GM18498 (cell line): Measurements from ENCODE around the gene CLTCL1.

Experiments used
- ATAC-seq: cut with Tn5 transposase; IDR thresholded peaks from one replicate; pipeline ENCODE4 v1.9.1; 2021; ENCODE audit warnings: mild to moderate bottlenecking, moderate library complexity; ENCODE audit not compliant: unreplicated experiment

Gene CLTCL1

DNA sequence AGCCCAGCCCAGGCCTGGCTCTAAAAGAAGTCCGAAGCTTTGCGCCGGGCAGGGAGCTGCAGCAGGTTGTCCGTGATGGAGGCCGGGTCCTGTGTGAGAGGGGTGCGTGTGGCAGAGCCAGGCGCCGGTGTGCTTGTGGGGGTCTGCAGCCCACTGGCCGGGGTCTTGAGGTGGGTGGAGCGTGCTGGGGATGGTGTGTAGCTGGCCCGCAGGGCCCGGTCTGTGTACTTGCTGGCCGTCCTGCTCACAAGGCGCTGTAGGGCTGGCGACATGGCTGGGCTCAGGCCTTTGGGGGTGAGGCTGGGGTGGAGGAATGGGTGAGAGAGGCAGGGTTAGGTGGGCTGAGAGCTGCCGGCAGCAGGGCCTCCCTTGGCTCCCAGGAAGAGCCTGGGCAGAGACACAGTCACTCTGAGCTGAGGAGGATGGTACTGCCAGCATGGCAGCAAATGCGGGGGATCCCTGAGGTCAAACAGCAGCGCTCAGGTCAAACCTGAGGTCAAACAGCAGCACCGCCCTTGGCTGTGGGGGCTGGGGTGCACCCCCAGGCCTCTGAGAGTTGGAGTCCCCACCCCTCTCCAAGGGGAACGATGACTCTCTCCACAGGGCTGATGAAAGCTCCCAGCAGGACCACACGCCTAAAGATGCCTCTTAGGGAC is 157.2 kb downstream of the CLTCL1 start:
- no peak for ATAC-seq

- ATAC-seq: no peak
Observed at GRCh38 chr22:19133561-19133960, 158.0 kb downstream of the CLTCL1 start.

DNA sequence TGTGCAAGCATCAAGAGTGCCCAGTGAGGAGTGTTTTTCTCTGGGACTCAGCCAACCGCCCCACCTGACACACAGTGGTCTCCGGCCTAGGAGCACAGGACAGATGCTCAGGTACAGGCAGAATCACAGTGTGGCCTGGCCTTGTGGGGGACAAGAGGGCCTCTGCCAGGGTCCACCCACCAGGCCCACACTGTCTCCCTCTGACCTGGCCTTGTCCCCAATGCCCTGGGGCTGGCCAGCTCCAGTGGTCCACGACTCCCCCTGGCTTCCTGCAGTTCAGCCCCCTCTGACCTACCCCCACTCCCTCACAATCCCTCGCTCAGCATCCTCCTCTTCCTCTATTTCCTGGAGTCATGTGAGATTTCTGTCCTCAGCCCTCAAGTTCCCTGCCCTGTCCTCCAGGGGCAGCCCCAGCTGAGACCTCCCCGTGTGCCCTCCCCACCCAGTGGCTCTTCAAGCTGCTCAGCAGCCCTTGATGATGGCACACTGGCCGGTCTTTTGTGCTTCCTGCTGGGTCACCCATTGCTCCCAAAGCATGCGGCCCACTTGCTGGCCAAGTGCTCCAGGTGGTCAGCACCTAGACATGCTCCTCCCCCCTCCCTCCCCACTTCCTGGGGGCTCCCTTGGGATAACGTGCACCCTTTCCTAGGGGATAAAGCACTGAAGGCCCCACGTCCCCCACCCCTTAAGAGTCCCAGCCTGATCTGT is 158.7 kb downstream of the CLTCL1 start:
- ATAC-seq: no peak

GRCh38 chr22:19132153-19132552 is 159.4 kb downstream of the CLTCL1 start:
- ATAC-seq: no peak

- no peak for ATAC-seq
Observed at GRCh38 chr22:19131685-19132015, 159.9 kb downstream of the CLTCL1 start.

DNA sequence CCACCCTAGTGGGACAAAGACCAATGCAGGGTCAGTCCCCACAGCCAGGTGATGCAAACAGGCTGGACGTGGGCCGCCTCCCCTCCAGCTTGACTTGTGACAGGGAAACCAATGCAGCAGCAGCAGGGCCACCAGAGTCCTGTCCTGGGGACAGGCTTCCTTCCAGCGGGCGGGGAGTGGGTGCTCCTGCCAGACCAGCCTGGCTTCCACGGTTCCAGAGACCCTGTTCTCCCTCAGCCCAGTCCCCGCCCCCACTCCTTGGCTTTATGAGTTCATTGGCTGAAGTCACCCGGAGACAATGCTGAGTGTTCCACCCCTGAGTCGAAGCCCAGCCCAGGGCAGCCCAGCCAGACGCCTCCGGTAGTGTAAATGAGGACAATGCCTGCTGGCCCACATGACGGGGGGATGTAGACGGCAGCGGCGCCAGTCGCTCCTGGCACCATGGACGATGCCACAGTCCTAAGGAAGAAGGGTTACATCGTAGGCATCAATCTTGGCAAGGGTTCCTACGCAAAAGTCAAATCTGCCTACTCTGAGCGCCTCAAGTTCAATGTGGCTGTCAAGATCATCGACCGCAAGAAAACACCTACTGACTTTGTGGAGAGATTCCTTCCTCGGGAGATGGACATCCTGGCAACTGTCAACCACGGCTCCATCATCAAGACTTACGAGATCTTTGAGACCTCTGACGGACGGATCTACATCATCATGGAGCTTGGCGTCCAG is 160.4 kb downstream of the CLTCL1 start, which contains the start of gene TSSK2:
TSSK2 (plus strand) TSS at position 350 of the 726 bp plus-strand sequence; CDS start at position 442, 92 bp downstream.
- ATAC-seq: no peak

- no peak for ATAC-seq
Observed at GRCh38 chr22:19129871-19130270, 161.6 kb downstream of the CLTCL1 start.
